H9 (cell line): ENCODE results near the gene PPP1CC. TPM values are rescaled to one million over a fixed set of nuclear protein-coding genes. Genes with fewer than 3 reads are reported as not detected.
A peak's percentile ranks its signal among the peaks of the same experiment; 100 is the strongest.

Source experiments
- DNase-seq: peaks from one replicate; pipeline ENCODE4 v3.0.0-alpha.2; 2017
- H2AFZ ChIP-seq: one replicate; pipeline ENCODE4 v1.6.1; 2013; ENCODE audit warnings: mild to moderate bottlenecking, low read length, control low read depth, moderate library complexity
- H2AK5ac ChIP-seq: 2 replicates; pipeline ENCODE4 v1.6.1; 2013; ENCODE audit warnings: low read length, control low read depth, mixed read lengths; ENCODE audit not compliant: insufficient read length
- H2BK120ac ChIP-seq: one replicate; pipeline ENCODE4 v1.6.1; 2013; ENCODE audit warnings: low read depth, mild to moderate bottlenecking, low read length, control low read depth, inconsistent platforms; ENCODE audit not compliant: poor library complexity, severe bottlenecking
- H2BK12ac ChIP-seq: 2 replicates; pipeline ENCODE4 v1.6.1; 2013; ENCODE audit warnings: low read length, control low read depth, mixed read lengths, low read depth; ENCODE audit not compliant: insufficient read length
- H2BK15ac ChIP-seq: 2 replicates; pipeline ENCODE4 v1.6.1; 2013; ENCODE audit warnings: low read depth, low read length, control low read depth
- H2BK20ac ChIP-seq: one replicate; pipeline ENCODE4 v1.6.1; 2013; ENCODE audit warnings: low read depth, mild to moderate bottlenecking, low read length, control low read depth, inconsistent platforms; ENCODE audit not compliant: poor library complexity, severe bottlenecking
- H2BK5ac ChIP-seq: 2 replicates; pipeline ENCODE4 v1.6.1; 2013; ENCODE audit warnings: low read length, control low read depth, mixed read lengths; ENCODE audit not compliant: insufficient read length
- H3K14ac ChIP-seq: 2 replicates; pipeline ENCODE4 v1.6.1; 2013; ENCODE audit warnings: low read length, control low read depth; ENCODE audit not compliant: insufficient read depth
- H3K18ac ChIP-seq: 2 replicates; pipeline ENCODE4 v1.6.1; 2013; ENCODE audit warnings: low read depth, mild to moderate bottlenecking, mixed read lengths, low read length, control low read depth; ENCODE audit not compliant: insufficient read length
- H3K23ac ChIP-seq: 2 replicates; pipeline ENCODE4 v1.6.1; 2013; ENCODE audit warnings: low read length, control low read depth, mixed read lengths, low read depth; ENCODE audit not compliant: insufficient read length
- H3K23me2 ChIP-seq: 2 replicates; pipeline ENCODE4 v1.6.1; 2013; ENCODE audit warnings: low read depth, mild to moderate bottlenecking, mixed read lengths, low read length, control low read depth; ENCODE audit not compliant: insufficient read length, poor library complexity, severe bottlenecking
- H3K27ac ChIP-seq: 2 replicates; pipeline ENCODE4 v1.5.1; 2013; ENCODE audit warnings: low read length, control low read depth, mixed read lengths, low read depth; ENCODE audit not compliant: insufficient read length
- H3K27me3 ChIP-seq: 2 replicates; pipeline ENCODE4 v1.6.1; 2013; ENCODE audit warnings: low read length, control low read depth, inconsistent platforms; ENCODE audit not compliant: insufficient read depth
- H3K4ac ChIP-seq: 2 replicates; pipeline ENCODE4 v1.6.1; 2013; ENCODE audit warnings: low read depth, mild to moderate bottlenecking, control low read depth, inconsistent platforms, low read length, moderate library complexity
- H3K4me1 ChIP-seq: 2 replicates; pipeline ENCODE4 v1.6.1; 2013; ENCODE audit warnings: low read length, control low read depth, inconsistent platforms; ENCODE audit not compliant: insufficient read depth
- H3K4me2 ChIP-seq: 2 replicates; pipeline ENCODE4 v1.6.1; 2013; ENCODE audit warnings: low read length, control low read depth, mixed read lengths; ENCODE audit not compliant: insufficient read length, insufficient read depth
- H3K56ac ChIP-seq: 2 replicates; pipeline ENCODE4 v1.6.1; 2013; ENCODE audit warnings: low read depth, mild to moderate bottlenecking, mixed read lengths, low read length, control low read depth; ENCODE audit not compliant: insufficient read length
- H3K79me1 ChIP-seq: 2 replicates; pipeline ENCODE4 v1.6.1; 2013; ENCODE audit warnings: low read depth, mild to moderate bottlenecking, moderate library complexity, low read length, control low read depth, inconsistent platforms; ENCODE audit not compliant: insufficient read depth, poor library complexity, severe bottlenecking
- H3K79me2 ChIP-seq: 2 replicates; pipeline ENCODE4 v1.6.1; 2013; ENCODE audit warnings: low read length, control low read depth, inconsistent platforms; ENCODE audit not compliant: insufficient read depth
- H3K9ac ChIP-seq: 2 replicates; pipeline ENCODE4 v1.6.1; 2013; ENCODE audit warnings: low read length, control low read depth, mixed read lengths; ENCODE audit not compliant: insufficient read length; ENCODE audit errors: extremely low read depth
- H3K9me3 ChIP-seq: one replicate; pipeline ENCODE4 v1.6.1; 2013; ENCODE audit warnings: low read depth, low read length, inconsistent platforms; ENCODE audit not compliant: control insufficient read depth
- H3T11ph ChIP-seq: one replicate; pipeline ENCODE4 v1.6.1; 2013; ENCODE audit warnings: mild to moderate bottlenecking, low read length, control low read depth, inconsistent platforms
- H4K20me1 ChIP-seq: one replicate; pipeline ENCODE4 v1.6.1; 2013; ENCODE audit not compliant: control insufficient read depth, insufficient read length, insufficient read depth
- H4K5ac ChIP-seq: 2 replicates; pipeline ENCODE4 v1.6.1; 2013; ENCODE audit warnings: low read depth, mild to moderate bottlenecking, mixed read lengths, low read length, control low read depth; ENCODE audit not compliant: insufficient read length
- H4K8ac ChIP-seq: replicated peaks from 2 replicates; pipeline ENCODE4 v1.6.1; 2013; ENCODE audit warnings: low read length, control low read depth, mixed read lengths, low read depth; ENCODE audit not compliant: insufficient read length
- H4K91ac ChIP-seq: 2 replicates; pipeline ENCODE4 v1.6.1; 2013; ENCODE audit warnings: low read depth, mild to moderate bottlenecking, moderate library complexity, mixed read lengths, low read length, control low read depth; ENCODE audit not compliant: insufficient read length
- H3K27ac Mint-ChIP-seq, 3 experiments: 2 replicates in 2 of 3; 3 replicates in 1 of 3; pipeline ENCODE4 v1.8.0; 2020 to 2021; ENCODE audit warnings: mixed read lengths in 3 of 3, mild to moderate bottlenecking in 1 of 3, moderate library complexity in 1 of 3
- H3K27me3 Mint-ChIP-seq: 2 replicates; pipeline ENCODE4 v1.8.0; 2021; ENCODE audit warnings: low read depth, mild to moderate bottlenecking, moderate library complexity, mixed read lengths
- H3K36me3 Mint-ChIP-seq, 3 experiments: 2 replicates in 2 of 3; 3 replicates in 1 of 3; pipeline ENCODE4 v1.8.0; 2020 to 2021; ENCODE audit warnings: low read depth in 3 of 3, mixed read lengths in 3 of 3; ENCODE audit not compliant: insufficient read depth in 1 of 3
- H3K4me1 Mint-ChIP-seq, 2 experiments: 2 replicates each; pipeline ENCODE4 v1.8.0; 2020; ENCODE audit warnings: mixed read lengths in 2 of 2
- H3K4me3 Mint-ChIP-seq, 2 experiments: 2 replicates in 1 of 2; 3 replicates in 1 of 2; pipeline ENCODE4 v1.8.0; 2020 to 2021; ENCODE audit warnings: mild to moderate bottlenecking in 2 of 2, mixed read lengths in 2 of 2, moderate library complexity in 1 of 2
- H3K9me3 Mint-ChIP-seq, 2 experiments: 2 replicates in 1 of 2; 3 replicates in 1 of 2; pipeline ENCODE4 v1.8.0; 2020; ENCODE audit warnings: mild to moderate bottlenecking in 2 of 2, mixed read lengths in 2 of 2, moderate library complexity in 1 of 2
- CTCF ChIP-seq: fragments of 200-600 bp; sonication (generic); conservative IDR thresholded peaks from 3 replicates; pipeline ENCODE4 v1.8.0; 2021; ENCODE audit warnings: antibody characterized with exemption, mild to moderate bottlenecking
- WGBS: extraction: QIAGEN DNeasy Blood & Tissue Kit; methylation state at CpG from one replicate; pipeline ENCODE4 v1.1.7; 2013; ENCODE audit warnings: missing lambda C conversion rate, low lambda C conversion rate, mixed read lengths; ENCODE audit not compliant: insufficient read length; ENCODE audit errors: extremely low coverage; 5-methylcytosine and 5-hydroxymethylcytosine counted together
- total RNA-seq: library from RNA; stranded (reverse); gene quantifications from 2 replicates; pipeline ENCODE4 v1.2.1, GENCODE V29; 2021

PPP1CC gene
- total RNA-seq, 1 experiment from 2014 or later = 286 TPM

GRCh38 chr12:110742096-110742717, 484 bp downstream of the PPP1CC start:
- H2AFZ ChIP-seq = no peak overlapping the region
- peaks cover 24% of the 10 kb centered on the region for H3K23me2 ChIP-seq
- no peaks in the 10 kb centered on the region for H4K20me1 ChIP-seq
- Mint-ChIP-seq H3K4me1 (peaks cover 44 to 47% of the 10 kb centered on the region in 2 experiments), H3K27ac (peak overlapping the region; percentile 14 to 96 (median 93); a peak in 6 of 7 replicates), H3K9me3 (peaks cover 0 to 2% of the 10 kb centered on the region in 2 experiments; a peak in 1 of 5 replicates), H3K27me3 (no peaks in the 10 kb centered on the region), H3K4me3 (peak overlapping the region; percentile 97 to 99), H3K36me3 (peaks cover 14 to 29% (median 25%) of the 10 kb centered on the region in 3 experiments; a peak in 6 of 7 replicates)
- peak overlapping the region; percentile 19 for H3K23ac ChIP-seq
- no peak overlapping the region for H3K56ac ChIP-seq
- no peaks in the 10 kb centered on the region for H3K79me1 ChIP-seq
- H3K4me1 ChIP-seq = peaks cover 5% of the 10 kb centered on the region; the same call in 1 of the 2 replicates
- peak overlapping the region; percentile 95 for H3K14ac ChIP-seq
- H3K27ac ChIP-seq = no peak overlapping the region
- H2BK12ac ChIP-seq = no peak overlapping the region
- no peak for TF ChIP-seq CTCF
- no peak overlapping the region for H2BK120ac ChIP-seq
- no peak overlapping the region for H4K8ac ChIP-seq
- H3K18ac ChIP-seq = peak overlapping the region; percentile 84
- H3K9ac ChIP-seq = peak overlapping the region; percentile 99
- H2BK5ac ChIP-seq = peak overlapping the region; percentile 45
- no peak overlapping the region for H3K4ac ChIP-seq
- H3T11ph ChIP-seq = no peak overlapping the region
- no CpG with 5 or more reads among the region's 44 CpGs for WGBS
- no peak overlapping the region for H2BK20ac ChIP-seq
- no peak overlapping the region for H4K5ac ChIP-seq
- H3K9me3 ChIP-seq = no peaks in the 10 kb centered on the region
- no peak for DNase-seq
- peaks cover 47% of the 10 kb centered on the region for H3K79me2 ChIP-seq
- H3K4me2 ChIP-seq = peak overlapping the region; percentile 91
- no peak overlapping the region for H4K91ac ChIP-seq
- H2AK5ac ChIP-seq = no peak overlapping the region
- no peak overlapping the region for H2BK15ac ChIP-seq
- H3K27me3 ChIP-seq = no peaks in the 10 kb centered on the region
